Uterus (tissue), 4 donors: ENCODE measurements around the gene KCNQ5. TPM values are rescaled to one million over a fixed set of nuclear protein-coding genes. Genes with fewer than 3 reads are reported as not detected.

Experiments
- DNase-seq, 2 donors: peaks; one replicate each; pipeline ENCODE4 v3.0.0-alpha.2; 2019 to 2020
- H3K27ac ChIP-seq, 2 donors: fragments of 200-600 bp; sonication (generic); 1 replicate in 1 of 2; 2 replicates in 1 of 2; pipeline ENCODE4 v1.5.1; 2016 to 2018
- H3K27me3 ChIP-seq, 2 donors: fragments of 200-600 bp; sonication (generic); one replicate each; pipeline ENCODE4 v1.5.1; 2018 to 2019; ENCODE audit warnings: control low read depth in 1 of 2
- H3K36me3 ChIP-seq, 2 donors: fragments of 200-600 bp; sonication (generic); one replicate each; pipeline ENCODE4 v1.5.1; 2019; ENCODE audit warnings: control low read depth in 1 of 2
- H3K4me1 ChIP-seq, 2 donors: fragments of 200-600 bp; sonication (generic); one replicate each; pipeline ENCODE4 v1.5.1; 2018 to 2019; ENCODE audit warnings: control low read depth in 1 of 2
- H3K4me3 ChIP-seq, 2 donors: fragments of 200-600 bp; sonication (generic); 1 replicate in 1 of 2; 2 replicates in 1 of 2; pipeline ENCODE4 v1.5.1; 2018 to 2019; ENCODE audit warnings: mild to moderate bottlenecking in 1 of 2
- H3K9me3 ChIP-seq, 2 donors: fragments of 200-600 bp; sonication (generic); one replicate each; pipeline ENCODE4 v1.5.1; 2019; ENCODE audit warnings: control low read depth in 1 of 2
- POLR2A ChIP-seq, 2 donors: fragments of 450-650 bp; IDR thresholded peaks; one replicate each; pipeline ENCODE4 v1.6.1; 2016; ENCODE audit warnings: antibody characterized with exemption in 2 of 2, mild to moderate bottlenecking in 1 of 2, moderate library complexity in 1 of 2
- intact Hi-C: fragments of 100-400 bp; cut with DNase I; formaldehyde crosslinking; loops from one replicate; pipeline ENCODE4 v1.15.1; 2023; ENCODE audit warnings: low total_unique reads
- total RNA-seq, 4 donors: library from RNA; depleted of rRNA in 3 of 4; stranded (reverse); fragments of >200 nt in 3 of 4; gene quantifications; one replicate each; pipeline versions ENCODE4 v1.1.0 to v1.2.4, GENCODE V29; 2014 to 2023
- TF ChIP-seq, protein P1 (sequence below), 4 experiments: fragments of 200-600 bp in 2 of 4; fragments of 450-650 bp in 2 of 4; sonication (generic) in 2 of 4; IDR thresholded peaks; one replicate each; pipeline ENCODE4 v1.5.1; 2016 to 2019; ENCODE audit warnings: antibody characterized with exemption in 4 of 4, mild to moderate bottlenecking in 2 of 4, moderate library complexity in 1 of 4
- donor health status: DM: yes; HTN: yes; CAD: no.

The KCNQ5 gene
- total RNA-seq, 4 donors from 2014 or later = 0.34 to 2.4 TPM; not detected in 2

DNA sequence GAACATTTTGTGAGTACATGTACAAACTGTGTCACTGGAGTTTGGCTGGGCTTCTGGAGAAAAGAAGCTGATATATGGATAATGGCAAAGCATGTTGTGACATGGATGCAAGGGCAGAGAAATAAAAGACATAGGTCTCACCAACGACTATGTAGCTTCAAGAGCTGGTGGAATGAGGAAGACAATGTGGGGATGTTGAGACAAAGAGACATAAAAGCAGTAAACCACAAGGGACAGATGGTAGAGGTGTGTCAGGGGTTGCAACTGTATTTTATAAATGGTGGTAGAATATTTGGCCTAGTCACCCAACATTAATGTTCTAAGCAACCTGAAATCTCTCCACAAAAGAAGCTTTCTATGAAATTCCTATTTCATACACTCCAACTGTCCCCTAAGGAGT lies 199.0 kb downstream of the KCNQ5 start:
- H3K36me3 ChIP-seq = no peaks in the 10 kb centered on the region
- no peak overlapping the region for H3K27ac ChIP-seq
- TF ChIP-seq POLR2A (IDR thresholded peaks at IDR 0.05) = no peak
- TF ChIP-seq, protein P1, sequence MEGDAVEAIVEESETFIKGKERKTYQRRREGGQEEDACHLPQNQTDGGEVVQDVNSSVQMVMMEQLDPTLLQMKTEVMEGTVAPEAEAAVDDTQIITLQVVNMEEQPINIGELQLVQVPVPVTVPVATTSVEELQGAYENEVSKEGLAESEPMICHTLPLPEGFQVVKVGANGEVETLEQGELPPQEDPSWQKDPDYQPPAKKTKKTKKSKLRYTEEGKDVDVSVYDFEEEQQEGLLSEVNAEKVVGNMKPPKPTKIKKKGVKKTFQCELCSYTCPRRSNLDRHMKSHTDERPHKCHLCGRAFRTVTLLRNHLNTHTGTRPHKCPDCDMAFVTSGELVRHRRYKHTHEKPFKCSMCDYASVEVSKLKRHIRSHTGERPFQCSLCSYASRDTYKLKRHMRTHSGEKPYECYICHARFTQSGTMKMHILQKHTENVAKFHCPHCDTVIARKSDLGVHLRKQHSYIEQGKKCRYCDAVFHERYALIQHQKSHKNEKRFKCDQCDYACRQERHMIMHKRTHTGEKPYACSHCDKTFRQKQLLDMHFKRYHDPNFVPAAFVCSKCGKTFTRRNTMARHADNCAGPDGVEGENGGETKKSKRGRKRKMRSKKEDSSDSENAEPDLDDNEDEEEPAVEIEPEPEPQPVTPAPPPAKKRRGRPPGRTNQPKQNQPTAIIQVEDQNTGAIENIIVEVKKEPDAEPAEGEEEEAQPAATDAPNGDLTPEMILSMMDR (IDR thresholded peaks at IDR 0.05) = no peak
- no peak overlapping the region for H3K4me3 ChIP-seq
- no peaks in the 10 kb centered on the region for H3K27me3 ChIP-seq
- H3K4me1 ChIP-seq = no peaks in the 10 kb centered on the region
- no peak for DNase-seq
- intact Hi-C loops = no loop called here
- H3K9me3 ChIP-seq = no peaks in the 10 kb centered on the region

DNA sequence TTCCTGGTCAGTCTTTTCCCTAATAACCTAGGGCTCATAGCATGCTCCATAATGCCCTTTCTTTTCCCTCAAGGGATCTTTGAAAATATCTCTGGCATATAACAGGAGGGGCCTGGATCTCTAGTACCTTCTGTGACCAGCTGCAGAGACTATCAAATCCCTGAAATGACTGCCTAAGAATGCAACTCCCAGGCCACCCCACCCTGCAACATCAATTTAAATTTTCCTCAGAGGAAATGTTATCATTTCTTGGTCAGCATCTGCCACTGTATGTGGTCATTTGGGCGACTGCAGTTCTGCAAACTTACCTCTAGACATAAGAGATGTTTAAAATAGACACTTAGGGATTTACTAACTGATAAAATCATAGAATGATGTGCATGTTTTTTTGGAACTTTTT lies 200.2 kb downstream of the KCNQ5 start:
- Histone ChIP-seq H3K36me3 (no peaks in the 10 kb centered on the region), H3K9me3 (no peaks in the 10 kb centered on the region), H3K27me3 (no peaks in the 10 kb centered on the region), H3K27ac (no peak overlapping the region), H3K4me3 (no peak overlapping the region), H3K4me1 (no peaks in the 10 kb centered on the region)
- no peak for DNase-seq
- intact Hi-C loops = no loop called here
- no peak for TF ChIP-seq POLR2A (IDR thresholded peaks at IDR 0.05)

DNA sequence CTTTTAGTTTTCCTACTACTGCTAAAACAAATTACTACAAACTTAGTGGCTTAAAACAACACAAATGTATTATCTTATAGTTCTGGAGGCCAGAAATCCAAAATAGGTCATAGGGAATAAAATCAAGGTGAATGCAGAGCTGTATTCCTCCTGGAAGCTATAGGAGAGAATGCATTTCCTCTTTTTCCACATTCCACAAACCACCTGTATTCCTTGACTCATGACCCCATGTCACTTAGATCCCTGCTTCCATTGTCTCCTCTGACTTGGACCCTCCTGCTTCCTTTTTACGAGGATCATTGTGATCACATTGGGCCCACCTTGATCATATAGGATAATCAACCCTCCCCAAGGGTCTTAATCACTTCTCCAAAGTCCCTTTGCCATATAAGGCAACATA lies 200.8 kb downstream of the KCNQ5 start:
- Histone ChIP-seq H3K9me3 (no peaks in the 10 kb centered on the region), H3K4me3 (no peak overlapping the region), H3K36me3 (no peaks in the 10 kb centered on the region), H3K27me3 (no peaks in the 10 kb centered on the region), H3K27ac (no peak overlapping the region), H3K4me1 (no peaks in the 10 kb centered on the region)
- intact Hi-C loops = no loop called here
- TF ChIP-seq, protein P1 (IDR thresholded peaks at IDR 0.05) = no peak
- TF ChIP-seq POLR2A (IDR thresholded peaks at IDR 0.05) = no peak
- no peak for DNase-seq

DNA sequence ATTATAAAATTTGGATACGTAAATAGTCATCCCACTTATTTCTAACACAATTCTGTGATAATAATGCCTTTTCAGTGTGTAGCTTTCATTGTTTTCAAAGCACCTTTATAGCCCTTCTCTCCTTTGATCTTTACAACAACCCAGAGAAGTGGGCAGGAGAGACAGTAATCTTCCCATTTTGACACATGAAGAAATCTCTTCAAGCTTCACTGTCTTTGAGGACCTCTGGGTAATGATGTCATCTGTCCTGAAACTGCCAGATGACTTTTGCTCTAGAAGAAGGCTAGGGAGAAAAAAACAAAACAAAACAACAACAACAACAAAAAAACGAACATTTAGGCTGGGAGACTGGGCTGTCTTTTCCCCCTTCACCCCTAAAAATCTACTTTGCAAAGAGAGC lies 203.0 kb downstream of the KCNQ5 start:
- intact Hi-C loops = no loop called here
- H3K27ac ChIP-seq = no peak overlapping the region
- no peaks in the 10 kb centered on the region for H3K4me1 ChIP-seq
- TF ChIP-seq, protein P1 (IDR thresholded peaks at IDR 0.05) = no peak
- TF ChIP-seq POLR2A (IDR thresholded peaks at IDR 0.05) = no peak
- no peak overlapping the region for H3K4me3 ChIP-seq
- H3K27me3 ChIP-seq = no peaks in the 10 kb centered on the region
- no peaks in the 10 kb centered on the region for H3K9me3 ChIP-seq
- no peak for DNase-seq
- H3K36me3 ChIP-seq = no peaks in the 10 kb centered on the region

DNA sequence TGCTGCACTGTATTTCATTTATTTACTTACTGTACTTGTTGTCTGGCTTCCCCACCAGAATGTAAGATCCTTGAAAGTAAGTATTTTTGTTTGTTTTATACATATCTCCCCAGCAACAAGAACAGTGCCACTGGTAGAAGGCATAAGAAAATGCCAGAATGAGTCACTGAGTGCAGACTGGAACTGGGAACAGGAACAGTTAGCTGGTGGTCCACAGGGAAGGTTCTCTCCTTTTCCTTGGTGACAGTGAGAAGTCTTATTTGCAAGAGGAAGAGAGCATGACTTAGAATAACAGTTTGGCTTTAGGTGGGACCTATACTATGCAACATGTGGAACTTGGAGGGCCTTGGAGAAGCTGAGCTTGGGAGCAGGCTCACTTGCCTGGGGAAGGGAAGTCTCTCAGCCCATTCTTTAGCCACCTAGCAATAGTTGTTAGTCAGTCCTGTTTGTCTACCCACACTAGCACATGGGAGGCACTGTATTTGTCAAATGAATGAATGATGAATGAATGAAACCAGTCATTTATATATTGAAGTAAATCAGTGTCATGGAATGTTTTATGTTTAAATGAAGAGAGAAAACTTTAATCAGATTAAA lies 203.5 kb downstream of the KCNQ5 start:
- no peak overlapping the region for H3K4me3 ChIP-seq
- no peak overlapping the region for H3K27ac ChIP-seq
- H3K9me3 ChIP-seq = no peaks in the 10 kb centered on the region
- intact Hi-C loops = no loop called here
- no peak for DNase-seq
- H3K27me3 ChIP-seq = no peaks in the 10 kb centered on the region
- TF ChIP-seq, protein P1 (IDR thresholded peaks at IDR 0.05) = no peak
- TF ChIP-seq POLR2A (IDR thresholded peaks at IDR 0.05) = no peak
- H3K4me1 ChIP-seq = no peaks in the 10 kb centered on the region
- H3K36me3 ChIP-seq = no peaks in the 10 kb centered on the region

DNA sequence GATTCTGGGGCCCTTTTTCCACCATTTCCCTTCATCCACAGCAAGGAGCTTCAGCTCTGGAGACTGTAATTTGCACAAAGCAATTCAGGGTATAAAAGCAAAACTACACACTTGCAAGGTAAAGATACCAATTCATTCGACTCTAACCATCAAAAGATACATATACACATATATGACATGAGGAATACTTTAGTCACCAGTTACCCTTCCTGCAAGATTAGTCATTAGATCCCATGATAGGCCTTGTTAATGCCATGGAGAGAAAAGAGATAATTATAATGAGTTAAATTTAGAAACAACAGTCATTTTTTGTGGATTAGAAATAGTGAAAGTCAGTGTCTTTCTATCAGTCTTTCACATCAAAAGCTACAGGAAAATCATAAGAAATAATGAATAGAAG lies 204.2 kb downstream of the KCNQ5 start:
- TF ChIP-seq, protein P1 (IDR thresholded peaks at IDR 0.05) = no peak
- no peak for TF ChIP-seq POLR2A (IDR thresholded peaks at IDR 0.05)
- Histone ChIP-seq H3K9me3 (no peaks in the 10 kb centered on the region), H3K27ac (no peak overlapping the region), H3K36me3 (no peaks in the 10 kb centered on the region), H3K4me1 (no peaks in the 10 kb centered on the region), H3K4me3 (no peak overlapping the region), H3K27me3 (no peaks in the 10 kb centered on the region)
- no peak for DNase-seq
- intact Hi-C loops = no loop called here
